Right atrium auricular region (tissue), 2 donors: ENCODE data around the gene EID2. TPM values are rescaled to one million over a fixed set of nuclear protein-coding genes. Genes with fewer than 3 reads are reported as not detected.

Experiments used
- DNase-seq: peaks from one replicate; pipeline ENCODE4 v3.0.0-alpha.2; 2019; ENCODE audit warnings: low spot score
- H3K27ac ChIP-seq, 2 donors: fragments of 200-600 bp; sonication (generic); 1 replicate in 1 of 2; 2 replicates in 1 of 2; pipeline ENCODE4 v1.5.1; 2016 to 2019
- H3K27me3 ChIP-seq, 2 donors: fragments of 200-600 bp; sonication (generic); one replicate each; pipeline versions ENCODE4 v1.5.1 to v1.6.0; 2017 to 2019
- H3K36me3 ChIP-seq: fragments of 200-600 bp; sonication (generic); one replicate; pipeline ENCODE4 v1.5.1; 2016
- H3K4me1 ChIP-seq, 2 donors: fragments of 200-600 bp; sonication (generic); one replicate each; pipeline versions ENCODE4 v1.5.1 to v1.6.0; 2017 to 2019
- H3K4me3 ChIP-seq, 2 donors: fragments of 200-600 bp; sonication (generic); 1 replicate in 1 of 2; 2 replicates in 1 of 2; pipeline ENCODE4 v1.5.1; 2017 to 2019; ENCODE audit warnings: mild to moderate bottlenecking in 1 of 2, moderate library complexity in 1 of 2
- H3K9me3 ChIP-seq, 2 donors: fragments of 200-600 bp; sonication (generic); one replicate each; pipeline ENCODE4 v1.5.1; 2019
- CTCF ChIP-seq, 2 donors: fragments of 200-600 bp; sonication (generic); IDR thresholded peaks; one replicate each; pipeline ENCODE4 v1.5.1; 2019; ENCODE audit warnings: antibody characterized with exemption in 2 of 2
- total RNA-seq, 2 donors: library from RNA; depleted of rRNA; stranded (reverse); fragments of >200 nt; gene quantifications; one replicate each; pipeline ENCODE4 v1.1.0, GENCODE V29; 2016

The EID2 gene
- total RNA-seq, 2 donors from 2014 or later = 6.7 to 11.1 TPM

- Histone ChIP-seq H3K36me3 (no peaks in the 10 kb centered on the region), H3K4me1 (no peaks in the 10 kb centered on the region), H3K4me3 (no peak overlapping the region), H3K27me3 (no peaks in the 10 kb centered on the region), H3K27ac (no peak overlapping the region), H3K9me3 (no peaks in the 10 kb centered on the region)
- no peak for TF ChIP-seq CTCF (IDR thresholded peaks at IDR 0.05)
- DNase-seq = no peak
These were observed 15.9 kb upstream of the EID2 start for GRCh38 chr19:39555883-39556282.

DNA sequence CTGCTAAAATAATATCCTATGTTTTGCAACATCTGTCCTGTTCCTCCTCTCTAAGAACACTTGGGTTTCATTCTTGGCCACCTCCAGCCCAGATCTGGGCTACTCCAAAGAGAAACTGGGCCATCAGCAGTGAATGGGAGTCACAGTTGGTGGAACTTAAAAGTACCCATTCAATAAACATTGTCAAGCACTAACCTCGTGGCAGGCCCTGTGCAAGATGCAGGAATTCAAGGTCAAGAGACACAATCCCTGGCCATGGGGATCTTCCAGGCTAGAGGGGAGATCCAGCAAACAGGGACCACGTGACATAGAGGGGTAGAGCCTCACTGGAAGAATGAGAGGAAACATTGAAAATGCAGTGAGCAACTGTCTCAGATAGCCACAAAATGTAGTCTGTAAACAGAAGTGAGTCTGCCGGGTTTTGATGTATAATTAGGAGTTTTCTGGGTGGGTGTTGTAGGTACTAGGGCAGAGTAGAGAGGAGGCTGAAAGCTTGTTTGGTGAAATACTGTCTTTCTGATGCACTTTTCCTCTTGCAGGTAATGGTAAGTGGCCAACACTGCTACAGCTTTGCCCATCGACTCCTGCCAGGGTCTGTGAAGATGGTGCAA is 14.8 kb upstream of the EID2 start:
- H3K9me3 ChIP-seq = no peaks in the 10 kb centered on the region
- no peak overlapping the region for H3K27ac ChIP-seq
- no peaks in the 10 kb centered on the region for H3K36me3 ChIP-seq
- no peak overlapping the region for H3K4me3 ChIP-seq
- H3K4me1 ChIP-seq = no peaks in the 10 kb centered on the region
- no peaks in the 10 kb centered on the region for H3K27me3 ChIP-seq
- no peak for DNase-seq
- no peak for TF ChIP-seq CTCF (IDR thresholded peaks at IDR 0.05)

GRCh38 chr19:39553082-39553652 is 13.2 kb upstream of the EID2 start:
- Histone ChIP-seq H3K36me3 (no peaks in the 10 kb centered on the region), H3K27me3 (no peaks in the 10 kb centered on the region), H3K27ac (no peak overlapping the region), H3K9me3 (no peaks in the 10 kb centered on the region), H3K4me3 (no peak overlapping the region), H3K4me1 (no peaks in the 10 kb centered on the region)
- no peak for TF ChIP-seq CTCF (IDR thresholded peaks at IDR 0.05)
- no peak for DNase-seq

GRCh38 chr19:39550197-39550596 is 10.2 kb upstream of the EID2 start:
- no peaks in the 10 kb centered on the region for H3K27me3 ChIP-seq
- no peak overlapping the region for H3K27ac ChIP-seq
- no peak for TF ChIP-seq CTCF (IDR thresholded peaks at IDR 0.05)
- H3K36me3 ChIP-seq = no peaks in the 10 kb centered on the region
- H3K4me1 ChIP-seq = no peaks in the 10 kb centered on the region
- no peak for DNase-seq
- H3K4me3 ChIP-seq = no peak overlapping the region
- no peaks in the 10 kb centered on the region for H3K9me3 ChIP-seq

DNA sequence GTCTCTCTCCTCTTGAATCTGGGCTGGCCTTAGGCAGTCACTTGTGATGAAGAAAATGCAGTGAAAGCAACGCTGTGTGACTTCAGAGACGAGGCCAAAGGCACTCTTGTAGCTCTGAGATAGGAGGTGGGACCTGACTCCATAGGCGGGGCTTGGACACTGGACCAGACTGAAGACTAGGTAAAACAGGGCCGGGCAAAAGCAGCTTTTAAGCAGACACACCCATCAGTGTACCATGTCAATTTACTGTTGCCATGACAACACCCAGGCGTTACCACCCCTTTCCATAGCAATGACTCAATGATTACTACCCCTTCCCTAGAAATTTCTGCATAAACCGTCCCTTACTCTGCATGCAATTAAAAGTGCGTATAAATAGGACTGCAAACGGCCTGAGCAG is 6.6 kb upstream of the EID2 start:
- Histone ChIP-seq H3K4me1 (no peaks in the 10 kb centered on the region), H3K27me3 (no peaks in the 10 kb centered on the region), H3K4me3 (no peak overlapping the region), H3K36me3 (no peaks in the 10 kb centered on the region), H3K27ac (no peak overlapping the region), H3K9me3 (no peaks in the 10 kb centered on the region)
- no peak for TF ChIP-seq CTCF (IDR thresholded peaks at IDR 0.05)
- no peak for DNase-seq

GRCh38 chr19:39544911-39545310 is 5.0 kb upstream of the EID2 start:
- DNase-seq = no peak
- Histone ChIP-seq H3K36me3 (no peaks in the 10 kb centered on the region), H3K27ac (no peak overlapping the region), H3K4me1 (peaks cover 0 to 6% of the 10 kb centered on the region in 2 donors), H3K4me3 (no peak overlapping the region), H3K9me3 (no peaks in the 10 kb centered on the region), H3K27me3 (no peaks in the 10 kb centered on the region)
- TF ChIP-seq CTCF (IDR thresholded peaks at IDR 0.05) = no peak
